Hematopoietic multipotent progenitor cell treated with erythropoietin and hydrocortisone succinate and interleukin-3 and kit ligand, for 8 days (in vitro differentiated cells): ENCODE results near the gene COL27A1.
A peak's percentile ranks its signal among the peaks of the same experiment; 100 is the strongest.

ENCODE experiments used
- DNase-seq: peaks from one replicate; pipeline ENCODE4 v3.0.0-alpha.2; 2015

Gene COL27A1

GRCh38 chr9:114289571-114290481 lies 134.5 kb downstream of the COL27A1 start:
- no peak for DNase-seq

GRCh38 chr9:114290561-114290986 lies 135.2 kb downstream of the COL27A1 start:
- DNase-seq: no peak

GRCh38 chr9:114291064-114291474 lies 135.7 kb downstream of the COL27A1 start:
- DNase-seq: peak; percentile 51

GRCh38 chr9:114291886-114292590 lies 136.7 kb downstream of the COL27A1 start:
- DNase-seq: no peak

- DNase-seq: no peak
Observed at GRCh38 chr9:114294664-114295063, 139.3 kb downstream of the COL27A1 start.

- DNase-seq: no peak
Observed at GRCh38 chr9:114296338-114296737, 141.0 kb downstream of the COL27A1 start.

GRCh38 chr9:114299286-114300152 lies 144.2 kb downstream of the COL27A1 start:
- no peak for DNase-seq

GRCh38 chr9:114300153-114300845 lies 145.0 kb downstream of the COL27A1 start:
- DNase-seq: no peak

GRCh38 chr9:114300846-114301797 lies 145.8 kb downstream of the COL27A1 start:
- no peak for DNase-seq

GRCh38 chr9:114301798-114302565 lies 146.6 kb downstream of the COL27A1 start:
- DNase-seq: no peak

GRCh38 chr9:114302727-114303126 lies 147.4 kb downstream of the COL27A1 start:
- DNase-seq: no peak

GRCh38 chr9:114303571-114303970 lies 148.2 kb downstream of the COL27A1 start:
- DNase-seq: no peak

- DNase-seq: no peak
Observed at GRCh38 chr9:114303977-114304376, 148.6 kb downstream of the COL27A1 start.

GRCh38 chr9:114304416-114305188 lies 149.3 kb downstream of the COL27A1 start:
- DNase-seq: no peak

- DNase-seq: no peak
Observed at GRCh38 chr9:114307899-114308267, 152.5 kb downstream of the COL27A1 start.

- no peak for DNase-seq
Observed at GRCh38 chr9:114308361-114308950, 153.1 kb downstream of the COL27A1 start.

- DNase-seq: no peak
Observed at GRCh38 chr9:114309096-114309495, 153.8 kb downstream of the COL27A1 start.

GRCh38 chr9:114310471-114311450 lies 155.4 kb downstream of the COL27A1 start:
- DNase-seq: no peak
